ENCODE results near the gene CD79B. TPM values are rescaled to one million over a fixed set of nuclear protein-coding genes. Genes with fewer than 3 reads are reported as not detected.

CD79B gene
- total and polyA plus RNA-seq, 2 experiments from 2014 or later = 1.3 to 2.5 TPM

DNA sequence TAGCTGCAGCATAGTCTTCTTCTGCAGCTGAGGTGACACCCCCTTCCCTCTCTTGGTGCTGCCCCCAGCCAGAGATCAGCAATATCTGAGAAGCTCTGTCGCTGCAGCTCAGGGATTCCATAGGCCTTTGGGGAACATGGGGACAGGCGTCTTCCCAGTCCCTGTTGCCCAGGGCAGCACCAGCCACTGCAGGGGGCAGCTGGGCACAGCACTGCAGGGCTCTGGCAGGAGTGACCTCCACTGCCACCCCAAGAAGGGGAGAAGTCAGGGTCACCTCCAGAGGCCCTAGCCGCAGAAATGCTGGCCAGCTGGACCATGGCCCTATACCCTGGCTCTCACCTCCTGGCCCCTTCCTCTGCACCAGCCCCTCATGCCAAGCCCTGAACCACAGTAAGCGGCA is 23.7 kb upstream of the CD79B start:
- H3K9me3 Mint-ChIP-seq = no peaks in the 10 kb centered on the region
- H3K4me3 Mint-ChIP-seq = no peak overlapping the region

DNA sequence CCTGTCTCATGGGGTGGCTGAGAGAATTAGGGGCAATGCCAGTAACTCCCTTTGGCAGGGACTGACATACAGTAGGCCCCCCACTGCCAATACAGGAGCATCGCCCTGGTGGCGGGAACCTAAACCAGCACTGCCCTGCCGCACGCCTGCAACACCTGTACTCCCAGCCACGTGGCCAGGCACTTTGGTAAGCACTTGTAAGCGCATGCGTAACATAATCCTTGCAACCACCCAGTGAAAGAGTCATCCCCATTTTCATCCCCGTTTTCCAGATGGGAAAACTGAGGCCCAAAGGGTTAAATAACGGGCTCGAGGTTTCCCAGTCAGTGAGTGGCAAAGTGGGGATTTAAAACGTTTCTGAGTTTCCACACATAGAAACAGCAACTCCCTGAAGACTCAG is 23.1 kb upstream of the CD79B start:
- H3K4me3 ChIP-seq = no peak overlapping the region
- no peak overlapping the region for H3K27ac ChIP-seq (ENCODE audit: low read depth)
- Mint-ChIP-seq H3K27ac (no peak overlapping the region), H3K4me3 (no peak overlapping the region), H3K27me3 (ENCODE audit: insufficient read depth, low read depth, poor library complexity) (peaks cover 9% of the 10 kb centered on the region), H3K9me3 (no peaks in the 10 kb centered on the region), H3K4me1 (peaks cover 7% of the 10 kb centered on the region), H3K36me3 (ENCODE audit: low read depth) (peaks cover 13% of the 10 kb centered on the region; the same call in 2 of the 3 replicates)
- H3K4me1 ChIP-seq (ENCODE audit: insufficient read depth) = peaks cover 5% of the 10 kb centered on the region; the same call in 1 of the 2 replicates
- no peak overlapping the region for H2AFZ ChIP-seq
- H4K20me1 ChIP-seq (replicated peaks; ENCODE audit: insufficient read depth) = no peaks in the 10 kb centered on the region
- H3K27me3 ChIP-seq (ENCODE audit: insufficient read depth) = no peaks in the 10 kb centered on the region
- no peaks in the 10 kb centered on the region for H3K36me3 ChIP-seq (ENCODE audit: insufficient read depth)
- H3F3A ChIP-seq (replicated peaks; ENCODE audit: low read depth) = no peaks in the 10 kb centered on the region
- H3K79me2 ChIP-seq (replicated peaks; ENCODE audit: insufficient read depth) = no peaks in the 10 kb centered on the region
- no peak for ATAC-seq
- no peak overlapping the region for H3K4me2 ChIP-seq
- H3K9me2 ChIP-seq (ENCODE audit: insufficient read depth) = no peaks in the 10 kb centered on the region
- DNase-seq (ENCODE audit: low spot score) = no peak
- TF ChIP-seq EZH2 (IDR thresholded peaks at IDR 0.05; ENCODE audit: low read depth, unreplicated experiment) = no peak
- TF ChIP-seq, protein P1, sequence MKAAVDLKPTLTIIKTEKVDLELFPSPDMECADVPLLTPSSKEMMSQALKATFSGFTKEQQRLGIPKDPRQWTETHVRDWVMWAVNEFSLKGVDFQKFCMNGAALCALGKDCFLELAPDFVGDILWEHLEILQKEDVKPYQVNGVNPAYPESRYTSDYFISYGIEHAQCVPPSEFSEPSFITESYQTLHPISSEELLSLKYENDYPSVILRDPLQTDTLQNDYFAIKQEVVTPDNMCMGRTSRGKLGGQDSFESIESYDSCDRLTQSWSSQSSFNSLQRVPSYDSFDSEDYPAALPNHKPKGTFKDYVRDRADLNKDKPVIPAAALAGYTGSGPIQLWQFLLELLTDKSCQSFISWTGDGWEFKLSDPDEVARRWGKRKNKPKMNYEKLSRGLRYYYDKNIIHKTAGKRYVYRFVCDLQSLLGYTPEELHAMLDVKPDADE (IDR thresholded peaks at IDR 0.05) = no peak
- TF ChIP-seq, protein P2, sequence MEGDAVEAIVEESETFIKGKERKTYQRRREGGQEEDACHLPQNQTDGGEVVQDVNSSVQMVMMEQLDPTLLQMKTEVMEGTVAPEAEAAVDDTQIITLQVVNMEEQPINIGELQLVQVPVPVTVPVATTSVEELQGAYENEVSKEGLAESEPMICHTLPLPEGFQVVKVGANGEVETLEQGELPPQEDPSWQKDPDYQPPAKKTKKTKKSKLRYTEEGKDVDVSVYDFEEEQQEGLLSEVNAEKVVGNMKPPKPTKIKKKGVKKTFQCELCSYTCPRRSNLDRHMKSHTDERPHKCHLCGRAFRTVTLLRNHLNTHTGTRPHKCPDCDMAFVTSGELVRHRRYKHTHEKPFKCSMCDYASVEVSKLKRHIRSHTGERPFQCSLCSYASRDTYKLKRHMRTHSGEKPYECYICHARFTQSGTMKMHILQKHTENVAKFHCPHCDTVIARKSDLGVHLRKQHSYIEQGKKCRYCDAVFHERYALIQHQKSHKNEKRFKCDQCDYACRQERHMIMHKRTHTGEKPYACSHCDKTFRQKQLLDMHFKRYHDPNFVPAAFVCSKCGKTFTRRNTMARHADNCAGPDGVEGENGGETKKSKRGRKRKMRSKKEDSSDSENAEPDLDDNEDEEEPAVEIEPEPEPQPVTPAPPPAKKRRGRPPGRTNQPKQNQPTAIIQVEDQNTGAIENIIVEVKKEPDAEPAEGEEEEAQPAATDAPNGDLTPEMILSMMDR (conservative IDR thresholded peaks at IDR 0.05; ENCODE audit: low read depth in 2 of 2) = no peak
- TF ChIP-seq, protein P3, sequence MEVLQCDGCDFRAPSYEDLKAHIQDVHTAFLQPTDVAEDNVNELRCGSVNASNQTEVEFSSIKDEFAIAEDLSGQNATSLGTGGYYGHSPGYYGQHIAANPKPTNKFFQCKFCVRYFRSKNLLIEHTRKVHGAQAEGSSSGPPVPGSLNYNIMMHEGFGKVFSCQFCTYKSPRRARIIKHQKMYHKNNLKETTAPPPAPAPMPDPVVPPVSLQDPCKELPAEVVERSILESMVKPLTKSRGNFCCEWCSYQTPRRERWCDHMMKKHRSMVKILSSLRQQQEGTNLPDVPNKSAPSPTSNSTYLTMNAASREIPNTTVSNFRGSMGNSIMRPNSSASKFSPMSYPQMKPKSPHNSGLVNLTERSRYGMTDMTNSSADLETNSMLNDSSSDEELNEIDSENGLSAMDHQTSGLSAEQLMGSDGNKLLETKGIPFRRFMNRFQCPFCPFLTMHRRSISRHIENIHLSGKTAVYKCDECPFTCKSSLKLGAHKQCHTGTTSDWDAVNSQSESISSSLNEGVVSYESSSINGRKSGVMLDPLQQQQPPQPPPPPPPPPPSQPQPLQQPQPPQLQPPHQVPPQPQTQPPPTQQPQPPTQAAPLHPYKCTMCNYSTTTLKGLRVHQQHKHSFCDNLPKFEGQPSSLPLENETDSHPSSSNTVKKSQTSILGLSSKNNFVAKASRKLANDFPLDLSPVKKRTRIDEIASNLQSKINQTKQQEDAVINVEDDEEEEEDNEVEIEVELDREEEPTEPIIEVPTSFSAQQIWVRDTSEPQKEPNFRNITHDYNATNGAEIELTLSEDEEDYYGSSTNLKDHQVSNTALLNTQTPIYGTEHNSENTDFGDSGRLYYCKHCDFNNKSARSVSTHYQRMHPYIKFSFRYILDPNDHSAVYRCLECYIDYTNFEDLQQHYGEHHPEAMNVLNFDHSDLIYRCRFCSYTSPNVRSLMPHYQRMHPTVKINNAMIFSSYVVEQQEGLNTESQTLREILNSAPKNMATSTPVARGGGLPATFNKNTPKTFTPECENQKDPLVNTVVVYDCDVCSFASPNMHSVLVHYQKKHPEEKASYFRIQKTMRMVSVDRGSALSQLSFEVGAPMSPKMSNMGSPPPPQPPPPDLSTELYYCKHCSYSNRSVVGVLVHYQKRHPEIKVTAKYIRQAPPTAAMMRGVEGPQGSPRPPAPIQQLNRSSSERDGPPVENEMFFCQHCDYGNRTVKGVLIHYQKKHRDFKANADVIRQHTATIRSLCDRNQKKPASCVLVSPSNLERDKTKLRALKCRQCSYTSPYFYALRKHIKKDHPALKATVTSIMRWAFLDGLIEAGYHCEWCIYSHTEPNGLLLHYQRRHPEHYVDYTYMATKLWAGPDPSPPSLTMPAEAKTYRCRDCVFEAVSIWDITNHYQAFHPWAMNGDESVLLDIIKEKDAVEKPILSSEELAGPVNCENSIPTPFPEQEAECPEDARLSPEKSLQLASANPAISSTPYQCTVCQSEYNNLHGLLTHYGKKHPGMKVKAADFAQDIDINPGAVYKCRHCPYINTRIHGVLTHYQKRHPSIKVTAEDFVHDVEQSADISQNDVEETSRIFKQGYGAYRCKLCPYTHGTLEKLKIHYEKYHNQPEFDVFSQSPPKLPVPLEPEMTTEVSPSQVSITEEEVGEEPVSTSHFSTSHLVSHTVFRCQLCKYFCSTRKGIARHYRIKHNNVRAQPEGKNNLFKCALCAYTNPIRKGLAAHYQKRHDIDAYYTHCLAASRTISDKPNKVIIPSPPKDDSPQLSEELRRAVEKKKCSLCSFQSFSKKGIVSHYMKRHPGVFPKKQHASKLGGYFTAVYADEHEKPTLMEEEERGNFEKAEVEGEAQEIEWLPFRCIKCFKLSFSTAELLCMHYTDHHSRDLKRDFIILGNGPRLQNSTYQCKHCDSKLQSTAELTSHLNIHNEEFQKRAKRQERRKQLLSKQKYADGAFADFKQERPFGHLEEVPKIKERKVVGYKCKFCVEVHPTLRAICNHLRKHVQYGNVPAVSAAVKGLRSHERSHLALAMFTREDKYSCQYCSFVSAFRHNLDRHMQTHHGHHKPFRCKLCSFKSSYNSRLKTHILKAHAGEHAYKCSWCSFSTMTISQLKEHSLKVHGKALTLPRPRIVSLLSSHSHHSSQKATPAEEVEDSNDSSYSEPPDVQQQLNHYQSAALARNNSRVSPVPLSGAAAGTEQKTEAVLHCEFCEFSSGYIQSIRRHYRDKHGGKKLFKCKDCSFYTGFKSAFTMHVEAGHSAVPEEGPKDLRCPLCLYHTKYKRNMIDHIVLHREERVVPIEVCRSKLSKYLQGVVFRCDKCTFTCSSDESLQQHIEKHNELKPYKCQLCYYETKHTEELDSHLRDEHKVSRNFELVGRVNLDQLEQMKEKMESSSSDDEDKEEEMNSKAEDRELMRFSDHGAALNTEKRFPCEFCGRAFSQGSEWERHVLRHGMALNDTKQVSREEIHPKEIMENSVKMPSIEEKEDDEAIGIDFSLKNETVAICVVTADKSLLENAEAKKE (CRISPR knock-in tag; IDR thresholded peaks at IDR 0.05) = no peak
- no peak for TF ChIP-seq ZNF114 (CRISPR knock-in tag; IDR thresholded peaks at IDR 0.05)

More for the DNA sequence above, 23.7 kb upstream of the CD79B start:
- H3K36me3 Mint-ChIP-seq (ENCODE audit: low read depth) = peaks cover 13% of the 10 kb centered on the region; the same call in 2 of the 3 replicates
- Histone ChIP-seq H3K4me1 (ENCODE audit: insufficient read depth) (peaks cover 10% of the 10 kb centered on the region; the same call in 1 of the 2 replicates), H2AFZ (no peak overlapping the region), H3K36me3 (ENCODE audit: insufficient read depth) (no peaks in the 10 kb centered on the region), H3F3A (replicated peaks; ENCODE audit: low read depth) (no peaks in the 10 kb centered on the region), H3K4me3 (no peak overlapping the region), H3K4me2 (no peak overlapping the region), H3K27me3 (ENCODE audit: insufficient read depth) (no peaks in the 10 kb centered on the region), H3K9me2 (ENCODE audit: insufficient read depth) (no peaks in the 10 kb centered on the region), H4K20me1 (replicated peaks; ENCODE audit: insufficient read depth) (no peaks in the 10 kb centered on the region), H3K27ac (ENCODE audit: low read depth) (no peak overlapping the region), H3K79me2 (replicated peaks; ENCODE audit: insufficient read depth) (no peaks in the 10 kb centered on the region)
- ATAC-seq (no peak), DNase-seq (ENCODE audit: low spot score) (no peak)
- TF ChIP-seq, protein P1 (IDR thresholded peaks at IDR 0.05) = no peak
- TF ChIP-seq, protein P2 (conservative IDR thresholded peaks at IDR 0.05; ENCODE audit: low read depth in 2 of 2) = no peak
- TF ChIP-seq JUNB (IDR thresholded peaks at IDR 0.05; ENCODE audit: unreplicated experiment) = no peak
- no peak for TF ChIP-seq ZNF114 (CRISPR knock-in tag; IDR thresholded peaks at IDR 0.05)
- H3K27ac Mint-ChIP-seq = no peak overlapping the region
- H3K4me1 Mint-ChIP-seq = peaks cover 12% of the 10 kb centered on the region
- peaks cover 9% of the 10 kb centered on the region for H3K27me3 Mint-ChIP-seq (ENCODE audit: insufficient read depth, low read depth, poor library complexity)

Measured in GM23338 (cell line).